Measurements from ENCODE around the gene C16orf54. TPM values are rescaled to one million over a fixed set of nuclear protein-coding genes. Genes with fewer than 3 reads are reported as not detected.
"Not testable (repeated sequence)": the region's sequence is repeated elsewhere in the genome, so short reads cannot be mapped to it uniquely, and the experiment has no call there.

The C16orf54 gene
- total and polyA plus RNA-seq, 7 donors: 0.03 to 0.57 (median 0.24) TPM

GRCh38 chr16:29729116-29729521 lies 16.7 kb downstream of the C16orf54 start:
- peak; percentile 42 for TF ChIP-seq CTCF (IDR thresholded peaks at IDR 0.05)
- Histone ChIP-seq H3K27ac (no peak overlapping the region), H3K4me3 (peak overlapping the region; percentile 22), H3K4me1 (no peaks in the 10 kb centered on the region), H3K27me3 (ENCODE audit: insufficient read depth in 3 of 3, low read length in 2 of 3) (no peaks in the 10 kb centered on the region), H3K9me3 (no peaks in the 10 kb centered on the region), H3K36me3 (ENCODE audit: insufficient read depth in 1 of 2, low read depth in 1 of 2) (no peaks in the 10 kb centered on the region)
- ATAC-seq (peak in 2 of 4 donors; percentile 50 to 73), DNase-seq (no peak)
- whole genome bisulfite sequencing, 3 donors: 13 to 35% (median 24%) methylated on average over 6 of the region's 6 CpGs
- intact Hi-C loops (cut with DNase I): no loop called here

- Histone ChIP-seq H3K4me3 (no peak overlapping the region), H3K27me3 (ENCODE audit: insufficient read depth in 3 of 3, low read length in 2 of 3) (no peaks in the 10 kb centered on the region), H3K9me3 (no peaks in the 10 kb centered on the region), H3K27ac (no peak overlapping the region), H3K36me3 (ENCODE audit: insufficient read depth in 1 of 2, low read depth in 1 of 2) (no peaks in the 10 kb centered on the region), H3K4me1 (no peaks in the 10 kb centered on the region)
- ATAC-seq (no peak), DNase-seq (no peak)
- no peak for TF ChIP-seq CTCF (IDR thresholded peaks at IDR 0.05)
- 75 to 77% (median 76%) methylated on average over 7 of the region's 7 CpGs for WGBS, 3 donors
- intact Hi-C loops (cut with DNase I): no loop called here
Observed at GRCh38 chr16:29727452-29727851, 18.3 kb downstream of the C16orf54 start.

- H3K4me1 ChIP-seq: no peaks in the 10 kb centered on the region
- intact Hi-C loops (cut with DNase I): no loop called here
- TF ChIP-seq CTCF (IDR thresholded peaks at IDR 0.05): no peak
- ATAC-seq (no peak), DNase-seq (no peak)
- no peaks in the 10 kb centered on the region for H3K27me3 ChIP-seq (ENCODE audit: insufficient read depth in 3 of 3, low read length in 2 of 3)
- 69 to 74% (median 73%) methylated on average over 9 of the region's 9 CpGs for whole genome bisulfite sequencing, 3 donors
- no peak overlapping the region for H3K27ac ChIP-seq
- H3K36me3 ChIP-seq (ENCODE audit: insufficient read depth in 1 of 2, low read depth in 1 of 2): no peaks in the 10 kb centered on the region
- no peaks in the 10 kb centered on the region for H3K9me3 ChIP-seq
- no peak overlapping the region for H3K4me3 ChIP-seq
Observed at GRCh38 chr16:29726845-29727377, 18.9 kb downstream of the C16orf54 start.

GRCh38 chr16:29721167-29721879 lies 24.5 kb downstream of the C16orf54 start:
- peak; percentile 63 to 91 (median 86) for ATAC-seq
- H3K27me3 ChIP-seq (ENCODE audit: insufficient read depth in 3 of 3, low read length in 2 of 3); H3K9me3 ChIP-seq; intact Hi-C loops (cut with DNase I); H3K36me3 ChIP-seq (ENCODE audit: insufficient read depth in 1 of 2, low read depth in 1 of 2); H3K27ac ChIP-seq; H3K4me1 ChIP-seq; H3K4me3 ChIP-seq: not testable (repeated sequence)
- 38 to 43% (median 42%) methylated on average over 21 to 24 of the region's 24 CpGs for whole genome bisulfite sequencing, 3 donors
- DNase-seq: peak; percentile 63 to 77
- TF ChIP-seq CTCF (IDR thresholded peaks at IDR 0.05): peak; percentile 55

Measured in psoas muscle (tissue), 8 donors.